K562 (cell line): ENCODE data around the gene ST6GALNAC6. TPM values are rescaled to one million over a fixed set of nuclear protein-coding genes. Genes with fewer than 3 reads are reported as not detected.

Experiments used
- ADNP ChIP-seq: fragments of 200-800 bp; sonication (Bioruptor generic); IDR thresholded peaks from 2 replicates; pipeline ENCODE4 v1.6.1; 2016; ENCODE audit warnings: missing genetic modification characterization, missing compliant biosample characterization
- BRCA1 ChIP-seq, 2 experiments: fragments of 450-650 bp in 1 of 2; sonication (generic) in 1 of 2; formaldehyde crosslinking in 1 of 2; IDR thresholded peaks; 2 replicates each; pipeline versions ENCODE4 v1.5.0 to v1.6.1; 2017 to 2020; ENCODE audit warnings: mild to moderate bottlenecking in 1 of 2, missing genetic modification reagents in 1 of 2
- CAMTA2 ChIP-seq: fragments of 250-450 bp; sonication (Bioruptor Pico); conservative IDR thresholded peaks from 2 replicates; pipeline ENCODE4 v1.5.1; 2022
- CBX2 ChIP-seq: fragments of 200-600 bp; sonication (generic); IDR thresholded peaks from one replicate; pipeline ENCODE4 v1.6.1; 2012; ENCODE audit warnings: mild to moderate bottlenecking, low read length, inconsistent platforms; ENCODE audit not compliant: insufficient read depth, poor library complexity, severe bottlenecking
- CXXC5 ChIP-seq: fragments of 250-450 bp; sonication (Bioruptor Pico); IDR thresholded peaks from 2 replicates; pipeline ENCODE4 v1.8.0; 2022; ENCODE audit warnings: inconsistent platforms, mild to moderate bottlenecking, moderate library complexity
- FIP1L1 ChIP-seq: fragments of 200-400 bp; formaldehyde crosslinking; IDR thresholded peaks from 2 replicates; pipeline ENCODE4 v1.6.1; 2018; ENCODE audit warnings: mild to moderate bottlenecking, low read depth, low read length; ENCODE audit not compliant: poor library complexity, severe bottlenecking
- GABPB2 ChIP-seq: fragments of 250-450 bp; sonication (Bioruptor Pico); conservative IDR thresholded peaks from 2 replicates; pipeline ENCODE4 v1.5.1; 2021; ENCODE audit warnings: mild to moderate bottlenecking
- GATAD2B ChIP-seq: fragments of 450-650 bp; IDR thresholded peaks from 2 replicates; pipeline ENCODE4 v1.6.1; 2017; ENCODE audit warnings: mild to moderate bottlenecking, borderline replicate concordance
- HIVEP1 ChIP-seq: fragments of 250-450 bp; sonication (Bioruptor Pico); IDR thresholded peaks from 2 replicates; pipeline ENCODE4 v1.4.0; 2020; ENCODE audit warnings: mild to moderate bottlenecking
- HOMEZ ChIP-seq: fragments of 250-450 bp; sonication (Bioruptor Pico); IDR thresholded peaks from 2 replicates; pipeline ENCODE4 v1.4.0; 2020; ENCODE audit warnings: mild to moderate bottlenecking, moderate library complexity
- HOXB6 ChIP-seq: fragments of 250-450 bp; sonication (Bioruptor Pico); IDR thresholded peaks from 2 replicates; pipeline ENCODE4 v1.5.1; 2022; ENCODE audit warnings: mild to moderate bottlenecking, borderline replicate concordance
- MTA3 ChIP-seq: fragments of 450-650 bp; formaldehyde crosslinking; IDR thresholded peaks from 2 replicates; pipeline ENCODE4 v1.6.1; 2017; ENCODE audit warnings: mild to moderate bottlenecking, borderline replicate concordance
- NELFE ChIP-seq: IDR thresholded peaks from 2 replicates; pipeline ENCODE4 v1.6.1; 2011; ENCODE audit warnings: mild to moderate bottlenecking; ENCODE audit not compliant: insufficient read depth, insufficient read length
- NFYB ChIP-seq: IDR thresholded peaks from 2 replicates; pipeline ENCODE4 v1.6.1; 2011; ENCODE audit warnings: mild to moderate bottlenecking, moderate library complexity; ENCODE audit not compliant: insufficient read length; ENCODE audit errors: extremely low read depth
- PML ChIP-seq: IDR thresholded peaks from 2 replicates; pipeline ENCODE4 v1.6.1; 2012; ENCODE audit warnings: low read length, inconsistent platforms
- PRMT5 ChIP-seq: sonication (generic); formaldehyde crosslinking; IDR thresholded peaks from 2 replicates; pipeline ENCODE4 v1.5.0; 2020; ENCODE audit warnings: missing genetic modification reagents
- SMC3 ChIP-seq: conservative IDR thresholded peaks from 2 replicates; pipeline ENCODE4 v1.6.1; 2011; ENCODE audit warnings: low read depth, low read length, improper control_type of control experiment; ENCODE audit not compliant: insufficient read depth
- TARDBP ChIP-seq: fragments of 450-650 bp; IDR thresholded peaks from 2 replicates; pipeline ENCODE4 v1.6.1; 2016
- TFAP4 ChIP-seq: sonication (generic); formaldehyde crosslinking; IDR thresholded peaks from 2 replicates; pipeline ENCODE4 v1.8.0; 2022; ENCODE audit warnings: missing genetic modification reagents, mild to moderate bottlenecking, moderate library complexity, borderline replicate concordance
- U2AF2 ChIP-seq: fragments of 200-400 bp; formaldehyde crosslinking; optimal IDR thresholded peaks from 2 replicates; pipeline ENCODE3; 2017; ENCODE audit warnings: low read depth, mild to moderate bottlenecking, low read length
- XRCC5 ChIP-seq: fragments of 200-400 bp; formaldehyde crosslinking; IDR thresholded peaks from 2 replicates; pipeline ENCODE4 v1.6.1; 2017; ENCODE audit warnings: low read depth, mild to moderate bottlenecking, low read length
- ZFX ChIP-seq: sonication (generic); formaldehyde crosslinking; IDR thresholded peaks from 2 replicates; pipeline ENCODE4 v1.8.0; 2022; ENCODE audit warnings: mild to moderate bottlenecking, missing genetic modification reagents, moderate library complexity
- ZNF174 ChIP-seq: fragments of 250-450 bp; sonication (Bioruptor Pico); IDR thresholded peaks from 2 replicates; pipeline ENCODE4 v1.4.0; 2020; ENCODE audit warnings: mild to moderate bottlenecking
- ZNF347 ChIP-seq: fragments of 450-650 bp; formaldehyde crosslinking; IDR thresholded peaks from 2 replicates; pipeline ENCODE4 v1.4.0; 2020; ENCODE audit warnings: low read depth, mild to moderate bottlenecking, moderate library complexity
- ZNF695 ChIP-seq: fragments of 450-650 bp; formaldehyde crosslinking; IDR thresholded peaks from 2 replicates; pipeline ENCODE4 v1.4.0; 2020; ENCODE audit warnings: mild to moderate bottlenecking, moderate library complexity
- polyA plus RNA-seq, 8 experiments: library from polyadenylated mRNA; depleted of rRNA in 4 of 8; stranded (reverse) in 5 of 8; unstranded in 3 of 8; fragments of >200 nt; fragmentation: Nextera tagmentation in 2 of 8; fragmentation: Illumina TruSeq in 1 of 8; extraction: Ambion mirVana in 2 of 8; extraction: Trizol in 1 of 8; gene quantifications; 2 replicates each; pipeline versions ENCODE4 v1.2.1 to v1.2.3, GENCODE V29; 2011 to 2014; ENCODE audit warnings: inconsistent platforms in 1 of 8, missing spikeins in 1 of 8
- total RNA-seq, 7 experiments: library from RNA; depleted of rRNA in 6 of 7; stranded (reverse); fragments of >200 nt in 6 of 7; fragmentation: Illumina TruSeq in 2 of 7; extraction: Trizol in 2 of 7; gene quantifications; 2 replicates each; pipeline versions ENCODE4 v1.2.1 to v1.2.3, GENCODE V29; 2011 to 2021; ENCODE audit warnings: low replicate concordance in 1 of 7
- TF ChIP-seq, protein P1 (sequence below), 2 experiments: fragments of 450-650 bp in 1 of 2; sonication (generic) in 1 of 2; formaldehyde crosslinking in 1 of 2; IDR thresholded peaks in 1 of 2; conservative IDR thresholded peaks in 1 of 2; 2 replicates each; pipeline versions ENCODE4 v1.6.1 to v1.8.1; 2016 to 2023; ENCODE audit warnings: mild to moderate bottlenecking in 2 of 2, moderate library complexity in 2 of 2, inconsistent platforms in 1 of 2, missing genetic modification reagents in 1 of 2

ST6GALNAC6 gene
- total and polyA plus RNA-seq, 9 of the 15 experiments (the other 6 are each of a cell fraction or from before 2014, with no cell fraction given) = 0.13 to 23.0 (median 14.5) TPM

DNA sequence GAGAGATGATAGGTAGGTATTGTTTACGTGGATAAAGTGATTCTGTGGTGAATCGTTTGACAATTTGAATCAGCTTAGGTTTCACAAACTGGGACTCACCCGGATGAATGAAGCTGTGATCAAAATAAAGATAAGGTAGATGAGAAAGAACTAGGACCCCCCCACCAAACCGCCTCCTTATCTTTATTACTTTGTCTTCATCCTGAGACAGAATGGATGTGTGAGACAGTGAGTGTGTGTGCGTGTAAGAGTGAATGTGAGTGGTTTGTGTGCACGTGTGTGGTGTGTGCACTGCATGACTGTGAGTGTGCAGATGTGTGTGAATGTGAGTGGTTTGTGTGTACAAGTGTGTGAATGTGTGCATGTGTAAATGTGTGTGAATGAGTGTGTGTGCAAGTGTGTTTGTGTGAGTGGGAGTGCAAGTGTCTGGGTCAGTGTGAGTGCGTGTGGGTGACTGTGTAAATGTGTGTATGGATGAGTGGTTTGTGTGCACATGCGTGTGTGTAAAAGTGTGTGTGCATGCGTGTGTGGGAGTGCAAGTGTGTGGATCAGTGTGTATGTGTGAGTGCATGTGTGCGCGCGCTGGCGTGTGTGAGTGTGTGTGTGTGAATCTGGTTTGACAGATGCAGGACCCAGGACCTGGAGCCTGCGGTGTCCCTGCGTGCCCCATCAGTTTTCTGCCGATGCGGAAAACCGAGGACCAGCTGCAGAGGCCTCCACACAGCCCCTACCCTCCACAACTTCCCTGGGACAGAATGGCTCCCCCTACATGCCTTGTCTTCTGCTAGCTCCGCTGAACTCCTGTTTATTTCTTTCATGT is 33.5 kb downstream of the ST6GALNAC6 start (continued):
- TF ChIP-seq CAMTA2 (CRISPR knock-in tag) (no peak), TFAP4 (CRISPR knock-in tag) (peak; percentile 46; the same call in 1 of the 2 replicates), PML (no peak), HIVEP1 (CRISPR knock-in tag) (no peak), NELFE (no peak), GABPB2 (CRISPR knock-in tag) (no peak), ZNF174 (CRISPR knock-in tag) (no peak), NFYB (no peak), ZFX (CRISPR knock-in tag) (no peak; the same call in 1 of the 2 replicates), CXXC5 (CRISPR knock-in tag) (no peak), SMC3 (no peak), TARDBP (no peak), ZNF347 (no peak), XRCC5 (no peak), ADNP (no peak), HOMEZ (CRISPR knock-in tag) (no peak), FIP1L1 (no peak), GATAD2B (no peak), MTA3 (no peak), U2AF2 (no peak), PRMT5 (CRISPR knock-in tag) (no peak), BRCA1 (IDR thresholded peaks at IDR 0.05) (no peak), BRCA1 (CRISPR knock-in tag; IDR thresholded peaks at IDR 0.05) (no peak), CBX2 (no peak), ZNF695 (no peak), HOXB6 (CRISPR knock-in tag) (no peak)
- TF ChIP-seq, protein P1, sequence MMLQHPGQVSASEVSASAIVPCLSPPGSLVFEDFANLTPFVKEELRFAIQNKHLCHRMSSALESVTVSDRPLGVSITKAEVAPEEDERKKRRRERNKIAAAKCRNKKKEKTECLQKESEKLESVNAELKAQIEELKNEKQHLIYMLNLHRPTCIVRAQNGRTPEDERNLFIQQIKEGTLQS (IDR thresholded peaks at IDR 0.05) = no peak
- TF ChIP-seq, protein P1 (CRISPR knock-in tag; conservative IDR thresholded peaks at IDR 0.05) = no peak
